Suprapubic skin (tissue), 4 donors: Measurements from ENCODE around the gene PAXX. TPM values are rescaled to one million over a fixed set of nuclear protein-coding genes. Genes with fewer than 3 reads are reported as not detected.

Experiments
- DNase-seq, 2 donors: peaks; one replicate each; pipeline ENCODE4 v3.0.0-alpha.2; 2019; ENCODE audit warnings: low spot score in 2 of 2
- H3K27ac ChIP-seq: fragments of 200-600 bp; sonication (generic); one replicate; pipeline ENCODE4 v1.5.1; 2019
- H3K27me3 ChIP-seq: fragments of 200-600 bp; sonication (generic); one replicate; pipeline ENCODE4 v1.5.1; 2019
- H3K36me3 ChIP-seq: fragments of 200-600 bp; sonication (generic); one replicate; pipeline ENCODE4 v1.5.1; 2019
- H3K4me1 ChIP-seq: fragments of 200-600 bp; sonication (generic); one replicate; pipeline ENCODE4 v1.5.1; 2019
- H3K4me3 ChIP-seq: fragments of 200-600 bp; sonication (generic); one replicate; pipeline ENCODE4 v1.5.1; 2019; ENCODE audit warnings: mild to moderate bottlenecking
- H3K9me3 ChIP-seq: fragments of 200-600 bp; sonication (generic); one replicate; pipeline ENCODE4 v1.5.1; 2019
- EP300 ChIP-seq: sonication (generic); formaldehyde crosslinking; IDR thresholded peaks from one replicate; pipeline ENCODE4 v1.6.1; 2017; ENCODE audit warnings: antibody characterized with exemption
- POLR2A ChIP-seq, 2 donors: fragments of 450-650 bp; IDR thresholded peaks; one replicate each; pipeline ENCODE4 v1.6.1; 2017; ENCODE audit warnings: antibody characterized with exemption in 2 of 2, mild to moderate bottlenecking in 2 of 2, moderate library complexity in 2 of 2
- POLR2AphosphoS5 ChIP-seq, 3 donors: sonication (generic); formaldehyde crosslinking; IDR thresholded peaks; one replicate each; pipeline ENCODE4 v1.6.1; 2017; ENCODE audit warnings: antibody characterized with exemption in 3 of 3
- WGBS: methylation state at CpG from one replicate; pipeline ENCODE4 v1.1.5; 2018; 5-methylcytosine and 5-hydroxymethylcytosine counted together
- total RNA-seq, 4 donors: library from RNA; depleted of rRNA; stranded (reverse); fragments of >200 nt; gene quantifications; one replicate each; pipeline ENCODE4 v1.1.0, GENCODE V29; 2016
- TF ChIP-seq, protein P1 (sequence below), 2 donors: fragments of 200-600 bp in 1 of 2; fragments of 450-650 bp in 1 of 2; sonication (generic) in 1 of 2; IDR thresholded peaks; one replicate each; pipeline ENCODE4 v1.5.1; 2016 to 2019; ENCODE audit warnings: antibody characterized with exemption in 2 of 2, mild to moderate bottlenecking in 1 of 2, moderate library complexity in 1 of 2

PAXX gene
- total RNA-seq, 4 donors from 2014 or later: 43.2 to 68.6 (median 61.5) TPM

DNA sequence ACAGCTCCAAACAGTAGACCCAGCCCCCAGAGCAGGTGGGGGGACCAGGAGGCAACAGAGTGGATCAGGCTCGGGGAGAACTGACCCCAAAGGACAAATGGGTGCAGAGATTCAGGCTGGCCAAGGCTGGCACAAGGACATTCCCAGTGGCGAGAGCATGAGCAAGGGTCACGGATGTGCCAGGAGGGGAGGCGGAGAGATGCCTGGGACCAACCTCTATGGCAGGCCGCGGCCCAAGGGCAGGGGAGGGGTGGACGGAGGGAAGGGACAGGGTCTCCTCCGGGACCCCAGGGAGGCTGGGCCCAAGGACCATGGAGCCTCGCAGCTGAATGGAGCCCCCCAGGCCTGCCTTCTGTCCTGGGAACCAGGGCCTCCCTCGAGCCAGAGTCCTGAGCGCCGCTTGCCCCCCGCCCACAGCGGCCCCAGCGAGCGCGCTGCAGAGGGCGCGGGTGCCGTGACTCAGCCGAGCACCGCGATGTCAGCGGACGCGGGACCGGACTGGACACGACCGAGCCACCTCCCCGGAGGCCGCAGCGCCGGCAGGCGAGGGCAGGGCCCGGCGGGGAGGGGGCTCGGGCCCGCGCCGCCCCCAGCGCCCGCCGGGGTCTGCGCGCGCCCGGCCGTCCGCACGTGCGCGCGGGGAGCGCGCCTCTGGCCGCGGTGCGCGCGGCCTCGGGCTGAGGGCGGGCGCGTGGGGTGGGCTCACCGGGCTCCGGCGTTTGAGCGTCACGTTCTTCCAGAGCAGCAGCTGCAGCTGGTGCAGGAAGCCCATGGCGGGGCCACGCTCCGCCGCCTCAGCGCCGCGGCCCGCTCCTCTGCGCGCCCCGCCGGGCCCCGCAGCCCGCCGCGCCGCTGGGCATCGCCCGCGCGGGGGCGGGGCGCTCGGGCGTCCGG is 35.4 kb downstream of the PAXX start, which contains the start of gene ABCA2:
ABCA2 (minus strand) TSS at position 869 of the 894 bp plus-strand sequence; CDS start at position 772, 97 bp downstream.
- no peaks in the 10 kb centered on the region for H3K36me3 ChIP-seq
- H3K9me3 ChIP-seq: no peaks in the 10 kb centered on the region
- H3K27ac ChIP-seq: peak within 1 kb of the TSS; percentile 68
- DNase-seq: no peak
- 49% methylated on average over 8 of the region's 95 CpGs for WGBS
- no peak for TF ChIP-seq POLR2A (IDR thresholded peaks at IDR 0.05)
- no peak for TF ChIP-seq POLR2AphosphoS5 (IDR thresholded peaks at IDR 0.05)
- no peak for TF ChIP-seq EP300
- TF ChIP-seq, protein P1, sequence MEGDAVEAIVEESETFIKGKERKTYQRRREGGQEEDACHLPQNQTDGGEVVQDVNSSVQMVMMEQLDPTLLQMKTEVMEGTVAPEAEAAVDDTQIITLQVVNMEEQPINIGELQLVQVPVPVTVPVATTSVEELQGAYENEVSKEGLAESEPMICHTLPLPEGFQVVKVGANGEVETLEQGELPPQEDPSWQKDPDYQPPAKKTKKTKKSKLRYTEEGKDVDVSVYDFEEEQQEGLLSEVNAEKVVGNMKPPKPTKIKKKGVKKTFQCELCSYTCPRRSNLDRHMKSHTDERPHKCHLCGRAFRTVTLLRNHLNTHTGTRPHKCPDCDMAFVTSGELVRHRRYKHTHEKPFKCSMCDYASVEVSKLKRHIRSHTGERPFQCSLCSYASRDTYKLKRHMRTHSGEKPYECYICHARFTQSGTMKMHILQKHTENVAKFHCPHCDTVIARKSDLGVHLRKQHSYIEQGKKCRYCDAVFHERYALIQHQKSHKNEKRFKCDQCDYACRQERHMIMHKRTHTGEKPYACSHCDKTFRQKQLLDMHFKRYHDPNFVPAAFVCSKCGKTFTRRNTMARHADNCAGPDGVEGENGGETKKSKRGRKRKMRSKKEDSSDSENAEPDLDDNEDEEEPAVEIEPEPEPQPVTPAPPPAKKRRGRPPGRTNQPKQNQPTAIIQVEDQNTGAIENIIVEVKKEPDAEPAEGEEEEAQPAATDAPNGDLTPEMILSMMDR (IDR thresholded peaks at IDR 0.05): no peak
- no peaks in the 10 kb centered on the region for H3K27me3 ChIP-seq
- peak within 1 kb of the TSS; percentile 66 for H3K4me3 ChIP-seq
- peaks cover 48% of the 10 kb centered on the region for H3K4me1 ChIP-seq

DNA sequence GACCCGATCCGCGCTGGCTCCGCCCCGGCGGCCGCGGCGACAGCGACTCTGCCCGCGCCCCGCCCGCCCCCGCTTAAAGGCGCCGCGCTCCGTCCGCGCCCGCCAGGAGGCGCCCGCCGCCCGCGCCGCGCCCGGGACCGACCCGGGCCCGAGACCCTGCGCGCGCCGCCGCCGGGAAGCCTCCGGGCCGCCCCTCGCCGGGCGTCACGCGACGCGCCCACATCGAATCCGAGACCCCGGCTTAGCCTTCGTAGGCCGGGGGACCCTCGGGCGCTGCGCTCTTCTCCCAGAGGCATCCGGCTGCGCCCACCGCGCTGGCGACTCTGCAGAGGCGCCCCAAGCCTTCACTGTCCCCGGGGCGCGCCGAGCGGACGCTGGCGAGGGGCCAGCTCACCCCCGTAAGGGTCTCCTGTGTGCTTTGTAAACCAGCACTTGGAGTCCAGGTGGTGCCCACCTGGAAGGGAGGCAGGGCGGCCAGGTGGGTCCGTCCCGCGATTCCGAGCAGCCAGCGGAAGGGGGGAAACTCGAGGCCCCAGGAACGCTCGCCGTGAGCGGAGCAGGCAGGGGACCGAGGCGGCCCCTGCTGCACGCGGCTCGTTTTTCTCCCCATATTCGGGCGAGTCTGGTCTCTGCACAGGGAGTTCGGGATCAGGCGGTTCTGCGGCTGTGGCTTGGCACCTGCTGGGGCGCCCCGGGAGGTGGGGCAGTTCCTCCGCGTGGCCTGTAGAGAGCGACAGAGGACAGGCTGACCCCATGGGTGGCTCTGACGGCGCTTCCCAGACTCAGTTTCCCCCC is 36.2 kb downstream of the PAXX start:
- H3K9me3 ChIP-seq: no peaks in the 10 kb centered on the region
- H3K27ac ChIP-seq: peak overlapping the region; percentile 68
- peaks cover 48% of the 10 kb centered on the region for H3K4me1 ChIP-seq
- no peaks in the 10 kb centered on the region for H3K27me3 ChIP-seq
- peak overlapping the region; percentile 66 for H3K4me3 ChIP-seq
- TF ChIP-seq, protein P1 (IDR thresholded peaks at IDR 0.05): peak; percentile 37 to 49
- TF ChIP-seq POLR2AphosphoS5 (IDR thresholded peaks at IDR 0.05): no peak
- DNase-seq: no peak
- no peaks in the 10 kb centered on the region for H3K36me3 ChIP-seq
- WGBS: no CpG with 5 or more reads among the region's 98 CpGs

DNA sequence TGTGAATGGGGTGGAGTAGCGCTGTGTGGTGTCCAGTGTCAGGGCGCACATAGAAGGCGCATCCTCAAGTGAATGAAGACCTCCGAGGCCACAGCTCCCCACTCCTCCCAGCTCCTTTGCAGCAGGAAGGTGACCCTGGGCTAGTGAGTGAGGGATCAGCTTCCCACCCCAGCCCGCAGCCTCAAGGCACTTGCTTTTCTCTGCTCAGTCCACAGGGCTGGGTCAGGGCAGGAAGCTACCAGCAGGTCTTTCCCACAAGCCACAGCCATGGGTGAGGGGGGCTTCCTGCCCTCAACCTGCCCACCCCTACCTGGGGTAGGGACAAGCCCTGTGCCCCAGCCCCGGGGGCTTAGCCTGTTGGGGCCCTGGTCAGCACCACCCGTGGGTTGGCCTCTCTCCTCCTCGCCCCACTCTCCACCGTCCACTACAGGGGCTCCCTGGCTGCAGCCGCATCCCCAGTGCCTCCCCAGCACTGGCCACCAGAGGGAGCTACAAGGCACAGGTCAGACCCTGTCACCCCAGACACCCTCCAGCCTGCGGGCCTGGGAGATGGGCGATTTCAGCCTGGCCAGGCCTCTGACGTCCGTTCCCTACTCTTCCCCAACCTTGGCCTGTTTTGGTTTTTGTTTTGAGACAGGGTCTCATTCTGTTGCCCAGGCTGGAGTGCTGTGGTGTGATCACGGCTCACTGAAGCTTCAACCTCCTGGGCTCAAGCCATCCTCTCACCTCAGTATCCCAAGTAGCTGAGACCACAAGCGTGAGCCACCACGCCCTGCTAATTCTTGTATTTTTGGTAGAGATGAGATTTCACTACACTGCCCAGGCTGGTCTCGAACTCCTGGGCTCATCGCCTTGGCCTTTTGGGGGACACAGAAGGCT is 37.1 kb downstream of the PAXX start:
- Histone ChIP-seq H3K9me3 (no peaks in the 10 kb centered on the region), H3K36me3 (no peaks in the 10 kb centered on the region), H3K4me1 (peaks cover 49% of the 10 kb centered on the region), H3K4me3 (peak overlapping the region; percentile 66), H3K27me3 (no peaks in the 10 kb centered on the region), H3K27ac (no peak overlapping the region)
- no peak for TF ChIP-seq POLR2AphosphoS5 (IDR thresholded peaks at IDR 0.05)
- TF ChIP-seq, protein P1 (IDR thresholded peaks at IDR 0.05): peak; percentile 70 to 89
- DNase-seq: peak; percentile 88 to 89
- WGBS: 47% methylated on average over 7 of the region's 19 CpGs

DNA sequence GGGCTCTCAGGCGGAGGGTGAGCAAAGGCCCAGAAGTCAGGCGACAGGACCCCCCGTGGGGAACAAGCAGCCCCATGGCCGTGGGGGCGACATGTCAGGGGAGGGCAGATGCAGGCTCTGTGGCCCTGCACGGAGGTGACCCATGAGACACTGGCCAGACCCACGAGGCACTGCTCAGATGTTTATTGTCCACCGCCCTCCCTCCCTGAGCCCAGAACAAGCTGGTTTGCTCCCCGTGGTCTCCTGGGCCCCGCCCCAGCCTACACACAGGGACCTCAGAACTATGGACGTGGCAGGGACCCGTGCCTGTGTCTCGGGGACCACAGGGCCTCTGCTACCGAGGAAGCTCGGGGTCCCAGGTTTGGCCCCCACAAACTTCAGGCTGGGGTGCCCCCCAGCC is 37.8 kb downstream of the PAXX start:
- Histone ChIP-seq H3K27me3 (no peaks in the 10 kb centered on the region), H3K4me1 (peaks cover 56% of the 10 kb centered on the region), H3K9me3 (no peaks in the 10 kb centered on the region), H3K36me3 (no peaks in the 10 kb centered on the region), H3K4me3 (no peak overlapping the region), H3K27ac (no peak overlapping the region)
- 67% methylated on average over 12 of the region's 15 CpGs for WGBS
- TF ChIP-seq EP300 (no peak), POLR2A (IDR thresholded peaks at IDR 0.05) (no peak), POLR2AphosphoS5 (IDR thresholded peaks at IDR 0.05) (no peak)
- TF ChIP-seq, protein P1 (IDR thresholded peaks at IDR 0.05): no peak
- DNase-seq: no peak
